GOT3 (cell line): ENCODE measurements around the gene FBXO47.
"Not testable (repeated sequence)": the region's sequence is repeated elsewhere in the genome, so short reads cannot be mapped to it uniquely, and the experiment has no call there.

Experiments
- DNase-seq: peaks from one replicate; lab custom pipeline; 2025; ENCODE audit warnings: mixed read lengths; lab: John Stamatoyannopoulos, UW

Gene FBXO47

DNA sequence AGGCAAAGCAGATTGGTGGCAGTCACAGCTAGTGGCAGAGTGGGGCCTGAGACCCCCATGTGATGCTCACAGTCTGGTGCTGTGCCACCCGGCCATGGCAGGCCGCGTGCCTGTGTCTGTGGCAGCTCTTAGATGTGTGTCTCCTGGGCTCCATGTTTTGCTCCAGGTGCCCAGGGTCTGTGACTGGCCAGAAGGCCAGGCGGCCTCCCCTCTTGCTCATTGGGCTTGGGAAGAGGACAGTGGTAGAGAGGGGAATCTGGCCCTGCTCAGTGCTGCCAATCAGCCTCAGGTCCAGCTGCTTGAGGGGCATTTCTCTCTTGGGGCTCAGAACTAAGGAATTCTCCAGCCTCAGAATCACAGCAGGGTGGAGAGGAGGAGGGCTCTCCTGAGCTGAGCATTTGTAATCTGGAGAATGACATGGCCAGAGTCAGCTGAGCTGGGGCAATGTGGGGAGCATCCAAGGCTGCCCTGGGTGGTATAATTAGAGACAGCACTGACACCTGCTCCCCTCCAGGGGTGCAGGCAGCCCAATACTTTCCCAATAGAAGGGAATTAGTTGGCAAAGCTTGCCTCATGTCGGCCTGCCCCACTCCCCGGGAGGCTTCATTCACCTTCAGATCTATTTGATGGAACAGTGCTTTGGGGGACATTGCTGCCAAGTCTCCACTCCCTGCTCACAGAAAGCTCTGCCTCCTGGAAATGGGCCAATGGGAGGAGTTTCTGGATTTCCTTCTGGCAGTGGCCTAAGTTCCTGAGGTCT lies 44.5 kb downstream of the FBXO47 start:
- no peak for DNase-seq

DNA sequence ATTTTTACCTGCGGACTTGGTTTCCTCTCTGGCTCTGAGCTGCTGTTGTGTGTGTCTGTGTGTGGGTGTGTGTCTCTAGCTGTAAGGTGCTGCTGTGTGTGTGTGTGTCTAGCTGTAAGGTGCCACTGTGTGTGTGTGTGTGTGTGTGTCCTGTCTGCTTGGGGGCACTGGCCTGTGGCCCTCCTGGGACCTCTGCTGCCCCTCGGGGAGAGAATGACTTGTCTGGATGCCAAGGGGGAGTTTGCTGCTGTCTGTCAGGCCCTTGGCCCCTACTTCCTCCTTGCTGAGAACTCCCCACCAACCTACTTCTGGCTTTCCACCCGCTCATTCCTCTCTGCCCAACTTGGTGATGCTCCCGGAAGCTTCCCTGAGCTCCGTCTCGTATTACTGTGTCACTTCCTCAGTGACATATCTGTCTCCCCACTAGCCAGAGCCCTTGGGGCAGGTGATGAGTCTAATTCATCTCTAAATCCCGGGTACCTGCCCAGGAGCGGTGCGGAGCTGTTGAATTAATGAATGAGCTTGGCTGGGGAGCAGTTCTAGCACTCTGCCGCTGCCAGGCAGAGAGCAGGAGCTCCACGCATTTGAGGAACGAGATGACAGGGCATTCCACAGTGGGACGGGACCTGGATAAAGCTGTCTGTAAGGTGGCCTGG lies 45.3 kb downstream of the FBXO47 start:
- no peak for DNase-seq

DNA sequence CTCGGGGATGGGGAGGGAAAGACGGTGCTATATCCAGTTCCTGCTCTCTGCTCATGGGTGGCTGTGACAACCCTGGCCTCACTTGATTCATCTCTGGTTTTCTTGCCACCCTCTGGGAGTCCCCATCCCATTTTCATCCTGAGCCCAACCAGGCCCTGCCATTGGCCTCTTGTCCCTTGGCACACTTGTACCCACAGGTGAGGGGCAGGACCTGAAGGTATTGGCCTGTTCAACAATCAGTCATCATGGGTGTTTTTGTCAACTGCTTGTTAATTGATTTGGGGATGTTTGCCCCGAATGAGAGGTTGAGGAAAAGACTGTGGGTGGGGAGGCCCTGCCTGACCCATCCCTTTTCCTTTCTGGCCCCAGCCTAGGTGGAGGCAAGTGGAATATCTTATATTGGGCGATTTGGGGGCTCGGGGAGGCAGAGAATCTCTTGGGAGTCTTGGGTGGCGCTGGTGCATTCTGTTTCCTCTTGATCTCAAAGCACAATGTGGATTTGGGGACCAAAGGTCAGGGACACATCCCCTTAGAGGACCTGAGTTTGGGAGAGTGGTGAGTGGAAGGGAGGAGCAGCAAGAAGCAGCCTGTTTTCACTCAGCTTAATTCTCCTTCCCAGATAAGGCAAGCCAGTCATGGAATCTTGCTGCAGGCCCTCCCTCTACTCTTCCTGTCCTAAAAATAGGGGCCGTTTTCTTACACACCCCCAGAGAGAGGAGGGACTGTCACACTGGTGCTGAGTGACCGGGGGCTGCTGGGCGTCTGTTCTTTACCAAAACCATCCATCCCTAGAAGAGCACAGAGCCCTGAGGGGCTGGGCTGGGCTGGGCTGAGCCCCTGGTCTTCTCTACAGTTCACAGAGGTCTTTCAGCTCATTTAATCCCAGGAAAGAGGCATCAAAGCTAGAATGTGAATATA lies 46.6 kb downstream of the FBXO47 start:
- DNase-seq, result no peak

DNA sequence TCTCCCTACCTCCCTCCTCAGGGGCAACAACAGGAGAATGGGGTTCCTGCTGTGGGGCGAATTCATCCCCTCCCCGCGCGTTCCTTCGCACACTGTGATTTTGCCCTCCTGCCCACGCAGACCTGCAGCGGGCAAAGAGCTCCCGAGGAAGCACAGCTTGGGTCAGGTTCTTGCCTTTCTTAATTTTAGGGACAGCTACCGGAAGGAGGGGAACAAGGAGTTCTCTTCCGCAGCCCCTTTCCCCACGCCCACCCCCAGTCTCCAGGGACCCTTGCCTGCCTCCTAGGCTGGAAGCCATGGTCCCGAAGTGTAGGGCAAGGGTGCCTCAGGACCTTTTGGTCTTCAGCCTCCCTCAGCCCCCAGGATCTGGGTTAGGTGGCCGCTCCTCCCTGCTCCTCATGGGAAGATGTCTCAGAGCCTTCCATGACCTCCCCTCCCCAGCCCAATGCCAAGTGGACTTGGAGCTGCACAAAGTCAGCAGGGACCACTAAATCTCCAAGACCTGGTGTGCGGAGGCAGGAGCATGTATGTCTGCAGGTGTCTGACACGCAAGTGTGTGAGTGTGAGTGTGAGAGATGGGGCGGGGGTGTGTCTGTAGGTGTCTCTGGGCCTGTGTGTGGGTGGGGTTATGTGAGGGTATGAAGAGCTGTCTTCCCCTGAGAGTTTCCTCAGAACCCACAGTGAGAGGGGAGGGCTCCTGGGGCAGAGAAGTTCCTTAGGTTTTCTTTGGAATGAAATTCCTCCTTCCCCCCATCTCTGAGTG lies 47.7 kb downstream of the FBXO47 start:
- DNase-seq, result no peak

DNA sequence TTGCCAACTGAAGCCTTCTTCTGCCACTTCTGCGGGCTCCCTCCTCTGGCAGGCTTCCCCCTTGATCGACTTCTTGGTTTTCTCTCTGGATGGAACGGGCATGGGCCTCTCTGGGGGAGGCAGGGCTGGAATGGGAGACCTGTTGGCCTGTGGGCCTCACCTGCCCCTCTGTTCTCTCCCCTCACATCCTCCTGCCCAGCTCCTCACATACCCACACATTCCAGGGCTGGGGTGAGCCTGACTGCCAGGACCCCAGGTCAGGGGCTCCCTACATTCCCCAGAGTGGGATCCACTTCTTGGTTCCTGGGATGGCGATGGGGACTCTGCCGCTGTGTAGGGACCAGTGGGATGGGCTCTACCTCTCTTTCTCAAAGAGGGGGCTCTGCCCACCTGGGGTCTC lies 48.3 kb downstream of the FBXO47 start:
- no peak for DNase-seq

DNA sequence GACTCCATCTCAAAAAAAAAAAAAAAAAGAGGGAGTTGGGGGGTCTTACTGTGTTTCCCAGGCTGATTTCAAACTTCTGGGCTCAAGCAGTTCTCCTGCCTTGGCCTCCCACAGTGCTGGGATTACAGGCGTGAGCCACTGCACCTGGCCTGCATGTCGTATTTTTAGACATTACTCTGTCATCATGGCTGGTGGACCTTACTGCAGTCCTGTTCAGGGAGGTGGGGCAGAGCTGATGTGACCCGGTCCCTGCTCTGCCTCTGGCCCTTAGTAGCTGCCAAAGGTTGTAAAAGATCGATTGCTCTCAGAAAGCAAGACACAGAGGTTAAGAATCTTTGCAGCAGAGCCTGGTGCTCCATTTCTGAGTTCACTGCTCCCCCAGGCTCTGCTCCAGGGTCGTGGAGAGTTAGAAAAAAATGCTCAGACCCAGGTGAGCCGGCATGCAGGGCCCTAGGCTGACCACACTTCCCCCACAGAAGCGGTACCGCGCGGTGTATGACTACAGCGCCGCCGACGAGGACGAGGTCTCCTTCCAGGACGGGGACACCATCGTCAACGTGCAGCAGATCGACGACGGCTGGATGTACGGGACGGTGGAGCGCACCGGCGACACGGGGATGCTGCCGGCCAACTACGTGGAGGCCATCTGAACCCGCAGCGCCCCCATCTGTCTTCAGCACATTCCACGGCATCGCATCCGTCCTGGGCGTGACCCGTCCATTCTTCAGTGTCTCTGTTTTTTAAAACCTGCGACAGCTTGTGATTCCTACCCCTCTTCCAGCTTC lies 48.9 kb downstream of the FBXO47 start:
- DNase-seq, result no peak

DNA sequence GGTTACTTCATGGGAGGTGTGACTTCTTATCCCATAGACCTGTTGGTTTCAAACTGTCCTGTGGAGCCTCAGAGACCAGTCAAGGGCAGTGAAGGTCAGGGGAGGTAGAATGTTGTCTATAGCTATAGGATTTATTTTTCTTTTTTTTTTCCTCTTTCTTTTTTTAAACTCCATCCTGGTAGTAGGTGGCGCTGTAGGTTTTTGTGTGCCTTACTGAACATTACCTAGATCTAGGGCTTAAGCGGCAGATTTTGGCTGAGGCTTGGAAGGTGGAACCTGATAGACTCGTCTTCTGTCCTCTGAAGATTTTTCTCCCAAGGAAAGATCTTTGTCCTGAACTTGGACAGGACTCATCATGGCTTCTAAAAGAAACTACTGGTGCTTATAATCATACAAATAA lies 49.9 kb downstream of the FBXO47 start:
- no peak for DNase-seq

DNA sequence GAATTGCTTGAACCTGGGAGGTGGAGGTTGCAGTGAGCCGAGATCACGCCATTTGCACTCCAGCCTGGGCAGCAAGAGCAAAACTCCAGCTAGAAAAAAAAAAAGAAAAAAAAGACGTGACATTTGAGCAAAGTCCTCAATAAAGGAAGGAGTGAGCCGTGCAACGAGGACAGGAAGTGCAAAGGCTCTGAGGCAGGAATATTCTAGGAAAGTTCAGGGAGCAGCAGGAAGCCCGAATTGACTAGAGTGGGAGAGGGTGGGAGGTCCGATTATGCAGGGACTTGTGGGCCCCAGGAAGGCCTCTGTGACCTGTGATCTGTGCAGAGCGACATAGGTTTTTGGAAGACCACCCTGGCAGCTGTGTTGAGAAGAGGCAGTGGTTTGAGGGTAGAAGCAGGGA lies 50.4 kb downstream of the FBXO47 start:
- DNase-seq, result no peak

DNA sequence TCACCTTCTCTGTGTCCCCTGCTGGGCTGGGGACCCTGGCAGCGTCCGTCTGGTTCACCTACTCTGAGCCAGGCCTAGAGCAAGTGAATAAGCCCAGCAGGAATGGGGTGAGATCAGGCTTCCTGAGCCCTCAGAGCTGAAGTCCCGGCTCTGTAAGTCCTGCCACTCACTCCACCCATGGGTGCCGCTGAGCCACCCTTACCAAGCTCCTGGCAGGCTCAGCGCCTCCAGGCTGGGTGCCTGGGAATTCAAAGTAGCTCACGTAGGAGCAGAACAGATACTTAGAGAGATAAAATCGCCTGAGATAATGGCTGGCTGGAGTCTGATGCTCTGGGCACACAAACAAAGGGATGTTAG lies 51.6 kb downstream of the FBXO47 start:
- DNase-seq, result no peak

DNA sequence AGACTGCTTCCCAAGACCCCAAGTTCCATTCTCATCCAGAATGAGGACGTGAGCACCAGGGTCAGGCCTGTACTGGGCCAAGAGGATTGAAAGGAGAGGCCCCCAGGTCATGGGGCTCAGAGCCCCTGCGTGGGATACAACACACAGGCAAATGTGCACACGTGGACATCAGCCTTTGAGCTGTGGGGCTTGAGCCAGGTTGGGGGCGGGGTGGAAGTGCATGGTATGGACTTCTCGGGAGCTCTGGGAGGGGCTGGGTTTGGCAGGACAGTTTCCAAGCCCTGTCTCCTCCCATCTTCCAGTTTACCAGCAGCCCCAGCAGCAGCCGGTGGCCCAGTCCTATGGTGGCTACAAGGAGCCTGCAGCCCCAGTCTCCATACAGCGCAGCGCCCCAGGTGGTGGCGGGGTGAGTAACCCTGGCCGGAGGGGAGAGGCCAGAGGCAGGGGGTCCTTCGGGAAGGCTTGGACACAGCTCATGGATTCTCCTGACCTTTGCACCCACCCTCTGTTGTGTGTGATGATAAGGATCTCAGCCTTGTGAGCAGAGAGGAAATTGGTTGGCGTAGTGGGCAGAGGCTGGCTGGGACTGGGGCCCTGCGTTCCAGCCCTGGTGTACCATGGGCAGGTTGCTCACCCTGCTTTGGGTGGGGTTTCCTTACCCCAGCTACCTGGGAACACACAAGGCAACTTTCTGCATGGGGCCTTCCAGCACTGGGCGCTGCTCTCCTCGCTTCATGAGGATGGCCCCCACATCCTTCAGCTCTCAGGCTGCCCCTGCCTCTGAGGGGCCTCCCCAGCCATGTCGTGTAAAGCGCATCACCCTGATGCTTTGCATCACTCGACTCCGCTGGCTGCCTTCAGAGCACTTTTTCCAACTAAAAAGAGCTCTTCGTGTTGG lies 52.2 kb downstream of the FBXO47 start:
- no peak for DNase-seq

DNA sequence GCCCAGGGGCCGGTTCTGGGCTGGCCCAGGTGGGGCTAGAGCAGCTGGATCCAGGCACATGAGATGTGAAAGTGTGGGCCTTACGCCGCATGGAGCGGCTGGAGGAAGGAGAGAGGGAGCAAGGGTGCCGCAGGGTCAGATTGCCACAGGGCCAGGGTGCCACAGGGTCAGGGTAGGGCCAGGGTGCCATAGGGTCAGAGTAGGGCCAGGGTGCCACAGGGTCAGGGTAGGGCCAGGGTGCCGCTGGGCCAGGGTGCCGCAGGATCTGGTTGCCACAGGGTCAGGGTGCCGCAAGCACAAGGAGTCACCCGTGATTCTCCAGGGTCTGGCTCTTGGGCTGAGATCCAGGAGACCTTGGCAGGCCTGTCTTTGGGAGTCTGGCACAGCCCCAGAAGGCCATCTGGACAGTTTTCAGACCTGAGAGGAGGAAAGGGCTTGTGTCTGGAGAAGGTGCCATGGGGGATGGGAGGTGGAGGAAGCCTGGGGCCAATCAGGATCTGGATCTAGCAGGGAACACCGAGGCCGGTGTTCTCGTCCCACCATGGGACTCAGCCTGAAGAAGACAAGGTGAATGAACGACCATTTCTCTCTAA lies 54.9 kb downstream of the FBXO47 start:
- DNase-seq, result no peak

DNA sequence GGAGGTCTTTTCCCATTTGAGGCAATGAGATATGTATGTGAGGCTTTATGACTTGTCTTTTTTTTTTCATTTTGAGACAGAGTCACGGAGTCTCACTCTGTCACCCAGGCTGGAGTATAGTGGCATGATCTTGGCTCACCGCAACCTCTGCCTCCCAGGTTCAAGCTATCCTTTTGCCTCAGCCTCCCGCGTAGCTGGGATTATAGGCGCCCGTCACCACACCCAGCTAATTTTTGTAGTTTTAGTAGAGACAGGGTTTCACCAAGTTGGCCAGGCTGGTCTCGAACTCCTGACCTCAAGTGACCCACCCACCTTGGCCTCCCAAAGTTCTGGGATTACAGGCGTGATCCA lies 55.5 kb downstream of the FBXO47 start:
- DNase-seq, result not testable (repeated sequence)

DNA sequence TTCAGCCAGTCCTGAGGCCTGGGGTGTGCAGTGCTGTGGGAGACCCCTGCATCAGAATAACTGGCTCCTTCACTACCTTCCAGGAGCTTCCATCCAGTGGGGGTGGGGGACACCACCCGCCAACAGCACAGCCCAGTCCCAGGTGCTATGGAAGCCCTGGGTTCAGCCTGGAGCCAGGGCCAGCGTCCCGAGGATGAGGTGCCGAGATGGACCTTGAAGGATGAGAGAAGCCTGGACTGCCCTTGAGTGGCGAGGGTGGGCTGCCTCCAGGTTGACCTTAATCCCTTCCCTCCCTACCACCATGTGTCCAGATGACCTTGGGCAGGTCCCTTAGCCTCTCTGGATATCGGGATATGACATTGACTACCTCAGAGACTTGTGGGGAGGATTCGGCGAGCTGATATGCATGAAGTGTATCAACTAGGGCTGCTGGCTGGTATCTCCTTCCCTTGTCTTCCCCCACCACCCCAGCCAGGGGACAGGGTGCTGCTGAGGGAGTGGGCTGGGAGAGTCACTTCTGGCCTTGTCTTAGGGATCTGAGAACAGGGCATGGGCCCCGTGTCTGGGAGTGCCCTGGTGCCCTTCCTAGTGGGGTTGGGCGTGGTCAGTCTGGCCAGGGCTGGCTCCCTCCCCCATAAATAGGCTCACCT lies 56.0 kb downstream of the FBXO47 start:
- no peak for DNase-seq

DNA sequence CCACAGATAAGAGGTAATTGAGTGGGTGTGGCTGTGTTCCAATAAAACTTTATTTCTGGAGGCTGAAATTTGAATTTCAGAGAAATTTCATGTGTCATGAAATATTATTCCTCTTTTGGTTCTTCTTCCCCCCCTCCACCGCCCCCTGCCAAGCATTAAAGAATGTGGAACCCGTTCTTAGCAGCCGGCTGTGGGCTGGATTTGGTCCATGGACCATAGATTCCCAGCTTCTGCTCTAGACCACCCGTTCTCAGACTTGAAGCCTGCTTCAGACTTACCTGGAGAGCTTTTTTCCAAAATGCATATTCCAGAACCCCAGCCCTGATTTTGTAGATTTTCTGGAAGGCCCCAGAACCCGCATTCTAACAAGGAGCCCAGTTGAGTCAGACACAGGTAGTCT lies 56.9 kb downstream of the FBXO47 start:
- no peak for DNase-seq

DNA sequence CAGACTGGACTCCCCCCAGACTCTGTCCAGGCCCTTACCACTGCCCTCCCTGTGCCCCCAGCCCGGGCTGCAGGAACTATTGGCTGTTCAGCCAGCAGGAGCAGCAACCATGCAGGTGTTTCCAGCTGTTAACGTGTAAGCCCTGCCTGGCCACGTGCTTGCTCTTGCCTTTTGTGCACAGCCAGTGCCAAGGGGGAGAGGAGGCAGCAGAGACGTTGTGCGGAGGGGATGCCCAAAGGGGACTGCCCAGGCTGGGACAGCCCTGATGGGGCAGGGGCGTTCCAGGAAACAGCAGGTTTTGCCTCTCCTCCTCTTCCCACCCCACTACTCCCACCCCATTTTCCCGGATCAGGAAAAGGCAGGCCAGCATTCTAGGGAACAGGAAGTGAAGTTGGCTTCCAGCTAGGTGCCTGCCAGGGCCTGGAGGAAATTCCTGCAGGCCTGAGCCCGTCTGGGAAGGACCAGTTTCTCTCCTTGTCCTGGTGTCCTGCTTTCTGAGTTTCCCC lies 58.5 kb downstream of the FBXO47 start:
- no peak for DNase-seq

DNA sequence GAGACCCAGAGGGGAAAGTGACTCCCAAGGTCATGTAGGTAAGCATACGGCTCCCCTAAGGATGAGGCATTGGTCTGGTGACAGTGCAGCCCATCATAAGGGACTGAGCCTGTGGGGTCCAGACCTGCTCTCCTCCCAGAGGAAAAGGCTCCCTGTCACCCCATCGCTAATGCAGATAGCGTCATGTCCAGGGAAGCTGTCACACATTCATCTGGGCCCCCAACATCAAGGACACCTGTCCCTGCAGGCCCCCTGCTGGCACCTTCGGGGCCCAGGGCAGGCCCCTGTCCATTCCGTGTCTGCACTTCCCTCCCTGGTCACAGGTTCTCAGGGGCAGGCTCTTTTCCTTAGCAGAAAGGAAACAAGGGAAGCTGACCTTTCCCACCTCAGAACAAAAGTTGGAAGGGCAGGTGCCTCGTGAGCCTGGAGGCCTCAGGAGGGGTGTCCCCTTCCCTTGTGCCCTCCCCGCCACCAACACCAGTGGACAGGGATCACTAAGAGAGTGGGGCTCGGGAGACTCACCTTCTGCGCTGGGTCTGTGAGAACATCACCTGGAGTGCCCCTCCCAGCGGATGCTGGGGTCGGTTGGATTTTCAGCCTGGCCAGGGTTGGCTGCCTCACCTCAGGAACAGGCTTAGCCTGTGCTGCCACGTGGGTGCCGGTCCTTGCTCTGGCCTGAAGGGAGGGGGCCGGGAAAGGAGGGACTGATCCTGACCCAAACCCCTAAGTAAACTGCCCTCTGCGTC lies 59.1 kb downstream of the FBXO47 start:
- no peak for DNase-seq

DNA sequence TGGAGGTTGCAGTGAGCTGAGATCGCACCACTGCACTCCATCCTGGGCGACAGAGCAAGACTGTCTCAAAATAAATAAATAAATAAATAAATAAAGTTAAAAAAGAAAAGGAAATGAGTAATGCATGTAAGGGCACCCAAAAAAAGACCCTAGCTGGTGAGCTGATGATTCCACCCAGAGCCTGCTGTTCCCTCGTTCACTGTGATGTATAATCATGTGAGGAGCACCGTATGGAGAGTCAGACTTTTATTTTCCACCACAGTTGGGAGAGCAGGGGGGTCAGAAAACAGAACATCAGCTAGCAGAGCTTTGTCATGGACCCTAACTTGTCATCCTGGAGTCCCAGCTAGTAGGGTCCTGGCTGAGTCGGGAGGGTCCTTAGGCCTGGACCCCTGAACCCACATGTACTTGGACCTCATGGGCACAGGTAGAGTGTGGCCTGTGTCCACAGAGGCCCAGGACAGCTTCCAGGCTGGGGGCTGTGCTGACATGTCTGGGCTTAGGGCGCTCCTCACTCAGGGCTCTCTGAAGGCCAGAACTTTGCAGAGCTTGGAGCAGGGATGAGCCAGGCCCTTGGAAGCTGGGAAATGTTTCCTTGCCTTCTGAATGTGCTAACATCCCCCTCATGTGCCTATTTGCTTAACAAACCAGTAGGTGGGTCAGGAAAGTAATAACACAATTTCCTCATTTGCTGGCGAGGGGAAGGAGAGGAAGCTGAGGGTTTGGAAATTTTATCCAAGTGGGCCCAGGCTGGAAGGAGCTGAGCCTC lies 60.6 kb downstream of the FBXO47 start:
- DNase-seq, result no peak

DNA sequence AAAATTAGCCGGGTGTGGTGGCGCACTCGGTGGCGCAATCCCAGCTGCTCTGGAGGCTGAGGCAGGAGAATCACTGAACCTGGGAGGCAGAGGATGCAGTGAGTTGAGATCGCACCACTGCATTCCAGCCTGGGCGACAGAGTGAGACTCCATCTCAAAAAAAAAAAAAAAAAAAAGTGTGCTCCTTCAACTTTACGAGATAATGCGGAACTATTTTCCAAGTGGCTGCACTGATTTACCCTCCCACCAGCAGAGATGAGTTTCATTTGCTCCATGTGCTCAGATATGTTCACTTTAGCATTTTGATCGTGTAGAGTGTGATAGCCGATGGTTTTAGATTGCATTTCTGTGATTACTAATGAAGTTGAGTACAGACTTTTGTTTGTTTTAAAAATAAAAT lies 61.8 kb downstream of the FBXO47 start:
- DNase-seq, result no peak
